GM18520 (cell line): ENCODE results near the gene CCNQ.

Experiments used
- ATAC-seq: cut with Tn5 transposase; IDR thresholded peaks from one replicate; pipeline ENCODE4 v1.9.1; 2021; ENCODE audit not compliant: unreplicated experiment

Gene CCNQ

GRCh38 chrX:153576239-153576870, 22.6 kb downstream of the CCNQ start:
- no peak for ATAC-seq

GRCh38 chrX:153573984-153574383, 25.0 kb downstream of the CCNQ start:
- ATAC-seq = no peak

GRCh38 chrX:153572601-153573000, 26.3 kb downstream of the CCNQ start:
- no peak for ATAC-seq

GRCh38 chrX:153571534-153571908, 27.4 kb downstream of the CCNQ start:
- ATAC-seq = no peak

- no peak for ATAC-seq
These were observed 29.5 kb downstream of the CCNQ start for GRCh38 chrX:153569475-153569874.

GRCh38 chrX:153568451-153569011, 30.4 kb downstream of the CCNQ start:
- ATAC-seq = no peak

GRCh38 chrX:153565996-153566580, 32.9 kb downstream of the CCNQ start:
- no peak for ATAC-seq

- no peak for ATAC-seq
These were observed 34.8 kb downstream of the CCNQ start for GRCh38 chrX:153564047-153564606.

GRCh38 chrX:153562546-153562945, 36.4 kb downstream of the CCNQ start:
- ATAC-seq = no peak

- no peak for ATAC-seq
These were observed 37.6 kb downstream of the CCNQ start for GRCh38 chrX:153561337-153561736.

- no peak for ATAC-seq
These were observed 38.5 kb downstream of the CCNQ start for GRCh38 chrX:153560466-153560865.

- ATAC-seq = no peak
These were observed 38.9 kb downstream of the CCNQ start for GRCh38 chrX:153560000-153560399.

GRCh38 chrX:153557618-153558355, 41.2 kb downstream of the CCNQ start:
- no peak for ATAC-seq

- ATAC-seq = no peak
These were observed 42.2 kb downstream of the CCNQ start for GRCh38 chrX:153556767-153557166.

- ATAC-seq = no peak
These were observed 44.3 kb downstream of the CCNQ start for GRCh38 chrX:153554519-153555167.

GRCh38 chrX:153551135-153551534, 47.8 kb downstream of the CCNQ start:
- no peak for ATAC-seq

GRCh38 chrX:153549807-153550206, 49.1 kb downstream of the CCNQ start:
- no peak for ATAC-seq

- ATAC-seq = no peak
These were observed 49.7 kb downstream of the CCNQ start for GRCh38 chrX:153549231-153549630.

- no peak for ATAC-seq
These were observed 51.7 kb downstream of the CCNQ start for GRCh38 chrX:153547195-153547594.

GRCh38 chrX:153546386-153546785, 52.6 kb downstream of the CCNQ start:
- no peak for ATAC-seq

- no peak for ATAC-seq
These were observed 54.2 kb downstream of the CCNQ start for GRCh38 chrX:153544727-153545126.
